Measurements from ENCODE around the gene RNF212B. TPM values are rescaled to one million over a fixed set of nuclear protein-coding genes. Genes with fewer than 3 reads are reported as not detected.

RNF212B gene
- total RNA-seq, 1 donor from 2014 or later = not detected

DNA sequence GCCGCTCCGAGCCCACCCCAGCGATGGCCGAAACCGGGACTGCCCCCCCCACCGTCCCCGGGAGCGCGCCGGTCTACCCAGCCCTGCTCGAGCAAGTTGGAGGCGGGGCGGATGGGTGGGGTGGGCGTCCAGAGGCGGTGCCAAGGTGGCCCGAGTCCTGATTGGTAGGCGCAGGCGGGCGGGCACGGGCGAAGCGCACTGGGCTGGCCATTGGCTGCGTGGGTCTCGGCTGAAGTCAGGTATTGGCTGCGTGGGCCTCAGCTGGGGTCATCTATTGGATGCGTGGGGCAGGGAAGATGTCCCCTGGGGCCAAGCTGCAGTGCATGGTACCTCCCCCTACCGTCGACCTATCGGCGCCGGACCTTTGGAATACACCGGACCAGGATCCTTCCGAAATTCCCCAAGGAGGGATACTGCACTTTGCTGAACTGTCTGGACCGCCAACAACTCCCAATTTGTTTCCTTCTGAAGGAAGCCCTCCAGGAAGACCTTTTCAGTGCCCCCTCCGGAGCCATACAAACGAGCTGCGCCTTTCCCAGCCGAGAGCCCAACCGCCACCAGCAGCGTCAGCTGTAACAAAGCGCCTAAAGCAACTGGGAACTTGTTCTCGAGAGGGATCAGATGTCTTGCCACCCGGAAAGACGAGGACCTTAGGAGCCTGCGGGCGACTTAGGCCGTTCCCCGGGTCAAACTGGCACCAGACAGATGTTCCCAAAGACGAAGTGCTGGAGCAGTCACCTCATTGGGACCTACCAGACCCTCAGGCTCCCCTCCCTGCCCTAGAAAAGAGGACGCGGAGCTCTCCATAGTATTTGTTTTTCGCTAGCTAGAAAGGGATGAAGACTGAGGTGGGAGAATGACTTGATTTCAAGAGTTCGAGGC is 48.5 kb downstream of the RNF212B start, which contains the start of gene HOMEZ:
HOMEZ (minus strand) TSS at position 113 of the 882 bp plus-strand sequence. CDS start 180 bp downstream, outside the sequence.
- peak; percentile 100 for DNase-seq
- intact Hi-C loops (cut with DNase I) = no loop called here
- ATAC-seq (ENCODE audit: poor library complexity) = peak; percentile 98

DNA sequence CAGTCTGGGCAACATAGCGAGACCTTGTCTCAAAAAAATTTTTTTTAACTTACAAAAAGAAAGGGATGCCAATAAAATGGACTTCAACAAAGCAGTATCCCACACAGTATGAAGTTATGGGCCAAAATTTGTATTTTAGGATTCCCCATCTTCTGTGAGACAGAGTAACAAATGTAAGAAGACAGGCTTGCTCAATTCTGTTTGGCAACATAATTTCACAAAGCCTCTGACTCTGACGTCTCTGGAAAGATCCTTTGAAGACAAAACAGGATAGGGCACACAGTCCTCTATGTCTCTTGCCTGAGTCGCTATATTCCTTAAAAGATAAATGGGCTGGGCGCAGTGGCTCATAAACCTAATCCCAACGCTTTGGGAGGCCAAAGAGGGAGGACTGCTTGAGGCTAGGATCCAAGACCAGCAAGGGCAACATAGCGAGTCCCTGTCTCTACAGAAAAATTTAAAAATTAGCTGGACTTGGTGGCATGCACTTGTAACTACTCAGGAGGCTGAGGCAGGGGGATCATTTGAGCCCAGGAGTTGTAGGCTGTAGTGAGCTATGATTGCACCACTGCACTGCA is 49.3 kb downstream of the RNF212B start:
- intact Hi-C loops (cut with DNase I) = no loop called here
- ATAC-seq (ENCODE audit: poor library complexity) (no peak), DNase-seq (no peak)

DNA sequence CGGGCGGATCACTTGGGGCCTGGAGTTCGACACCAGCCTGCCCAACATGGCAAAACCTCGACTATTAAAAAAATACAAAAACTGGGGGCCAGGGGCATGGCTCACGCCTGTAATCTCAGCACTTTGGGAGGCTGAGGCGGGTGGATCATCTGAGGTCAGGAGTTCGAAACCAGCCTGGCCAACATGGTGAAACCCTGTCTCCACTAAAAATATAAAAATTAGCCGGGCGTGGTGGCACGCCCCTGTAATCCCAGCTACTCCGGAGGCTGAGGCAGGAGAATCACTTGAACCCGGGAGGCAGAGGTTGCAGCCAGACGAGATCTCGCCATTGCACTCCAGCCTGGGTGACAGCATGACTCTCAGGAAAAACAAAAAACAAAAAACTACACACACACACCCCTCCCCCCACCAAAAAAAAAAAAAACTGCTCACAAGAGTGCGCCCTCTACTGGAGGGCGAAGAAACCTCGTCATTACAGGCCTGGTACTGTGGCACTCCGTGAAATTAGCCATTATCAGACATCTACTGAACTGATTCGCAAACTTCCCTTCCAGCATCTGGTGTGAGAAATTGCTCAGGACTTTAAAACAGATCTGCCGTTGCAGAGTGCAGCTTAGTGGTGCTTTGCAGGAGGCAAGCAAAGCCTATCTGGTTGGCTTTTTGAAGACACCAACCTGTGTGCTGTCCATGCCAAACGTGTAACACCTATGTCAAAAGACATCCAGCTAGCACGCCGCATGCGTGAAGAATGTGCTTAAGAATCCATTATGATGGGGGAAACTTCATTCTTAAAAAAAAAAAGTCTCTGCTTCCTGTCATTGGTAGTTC is 57.2 kb downstream of the RNF212B start:
- ATAC-seq (ENCODE audit: poor library complexity) (peak; percentile 72), DNase-seq (peak; percentile 50)
- intact Hi-C loops (cut with DNase I) = no loop called here

DNA sequence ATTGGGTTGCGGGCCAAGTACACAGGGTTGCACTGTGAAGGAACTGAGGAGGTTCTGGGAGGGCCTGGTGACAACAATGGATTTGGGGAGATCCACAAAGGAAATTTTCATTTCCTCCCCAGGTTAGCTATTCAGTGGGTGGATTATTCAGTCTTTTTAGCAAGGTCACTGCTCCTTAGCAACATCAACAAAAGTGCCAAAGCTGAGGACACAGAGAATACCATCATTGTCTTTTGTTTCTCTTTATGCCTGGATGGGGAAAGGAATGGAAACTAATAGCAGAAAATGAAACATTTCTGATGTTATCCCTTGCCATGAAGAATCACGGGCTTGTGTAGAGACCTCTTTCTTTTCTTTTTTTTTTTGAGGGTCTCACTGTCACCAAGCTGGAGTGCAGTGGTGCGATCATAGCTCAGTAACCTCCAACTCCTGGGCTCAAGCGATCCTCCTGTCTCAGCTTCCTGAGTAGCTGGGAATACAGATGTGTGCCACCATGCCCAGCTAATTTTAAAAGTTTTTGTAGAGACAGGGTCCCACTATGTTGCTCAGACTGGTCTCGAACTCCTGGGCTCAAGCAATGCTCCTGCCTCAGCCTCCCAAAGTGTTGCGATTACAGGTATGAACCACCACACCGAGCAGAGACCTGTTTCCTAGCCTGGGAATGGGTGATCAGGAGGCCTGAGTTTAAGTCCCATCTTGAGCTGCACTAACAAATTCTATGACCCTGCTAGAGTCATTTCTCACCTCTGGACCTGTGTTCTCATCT is 58.5 kb downstream of the RNF212B start:
- intact Hi-C loops (cut with DNase I) = loop anchor here (2.0 kb wide), 1 partner anchor 31 kb away; no protein-coding TSS in a partner anchor
- no peak for ATAC-seq (ENCODE audit: poor library complexity)
- DNase-seq = no peak

DNA sequence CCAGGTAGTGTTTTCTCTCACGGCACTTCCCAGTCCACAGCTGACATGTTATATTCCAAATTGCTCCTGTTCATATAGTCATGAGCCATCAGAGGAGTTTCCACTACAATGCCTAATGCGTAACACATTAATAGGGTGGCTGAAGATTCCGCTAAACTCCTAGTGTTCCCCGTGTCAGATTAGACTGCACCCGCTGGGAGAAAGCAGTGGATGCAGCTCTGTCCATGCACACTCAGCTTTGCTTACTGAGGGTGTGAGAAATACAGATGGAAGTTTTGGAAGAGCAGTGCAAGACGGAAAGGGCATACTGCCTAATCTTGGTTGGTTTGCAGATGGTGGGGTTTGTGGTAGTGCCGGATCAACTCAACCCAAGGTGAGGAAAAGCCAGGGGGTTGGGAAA is 59.4 kb downstream of the RNF212B start:
- ATAC-seq (ENCODE audit: poor library complexity) (no peak), DNase-seq (no peak)
- intact Hi-C loops (cut with DNase I) = loop anchor here (2.0 kb wide), 1 partner anchor 32 kb away; no protein-coding TSS in a partner anchor

DNA sequence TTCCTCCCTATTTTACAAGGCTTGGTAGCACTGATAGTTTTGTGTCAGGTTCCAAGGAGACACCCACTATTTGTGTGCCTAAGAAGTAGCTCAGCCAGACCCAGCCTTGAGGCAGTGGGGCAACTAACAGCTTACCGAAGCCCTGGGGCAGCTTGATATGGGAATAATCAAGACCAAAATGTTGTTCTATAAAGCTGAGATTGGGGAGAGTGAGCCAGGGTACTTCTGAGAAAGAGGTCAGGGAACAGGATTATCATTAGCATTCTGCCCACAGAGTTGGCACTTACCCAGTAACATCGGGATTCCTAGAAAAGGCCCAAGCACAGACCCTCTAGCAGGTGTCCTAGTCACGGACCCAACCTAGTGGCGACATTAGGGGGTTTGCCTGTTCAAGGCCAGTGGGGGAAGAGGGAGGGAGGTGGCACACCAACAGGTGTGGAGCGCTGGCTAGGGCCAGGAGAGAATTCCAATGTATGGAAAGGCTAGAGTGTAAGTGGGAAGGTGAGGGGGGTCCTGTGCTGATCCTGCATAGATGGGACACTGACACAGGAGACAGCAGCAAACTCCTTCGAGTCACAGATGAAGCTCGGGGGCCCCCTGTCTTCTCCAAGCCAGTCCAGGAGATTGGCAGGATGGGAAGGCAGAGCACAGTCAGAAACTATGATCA is 60.0 kb downstream of the RNF212B start:
- intact Hi-C loops (cut with DNase I) = loop anchor here (2.0 kb wide), 1 partner anchor 33 kb away; no protein-coding TSS in a partner anchor
- ATAC-seq (ENCODE audit: poor library complexity) (no peak), DNase-seq (no peak)

DNA sequence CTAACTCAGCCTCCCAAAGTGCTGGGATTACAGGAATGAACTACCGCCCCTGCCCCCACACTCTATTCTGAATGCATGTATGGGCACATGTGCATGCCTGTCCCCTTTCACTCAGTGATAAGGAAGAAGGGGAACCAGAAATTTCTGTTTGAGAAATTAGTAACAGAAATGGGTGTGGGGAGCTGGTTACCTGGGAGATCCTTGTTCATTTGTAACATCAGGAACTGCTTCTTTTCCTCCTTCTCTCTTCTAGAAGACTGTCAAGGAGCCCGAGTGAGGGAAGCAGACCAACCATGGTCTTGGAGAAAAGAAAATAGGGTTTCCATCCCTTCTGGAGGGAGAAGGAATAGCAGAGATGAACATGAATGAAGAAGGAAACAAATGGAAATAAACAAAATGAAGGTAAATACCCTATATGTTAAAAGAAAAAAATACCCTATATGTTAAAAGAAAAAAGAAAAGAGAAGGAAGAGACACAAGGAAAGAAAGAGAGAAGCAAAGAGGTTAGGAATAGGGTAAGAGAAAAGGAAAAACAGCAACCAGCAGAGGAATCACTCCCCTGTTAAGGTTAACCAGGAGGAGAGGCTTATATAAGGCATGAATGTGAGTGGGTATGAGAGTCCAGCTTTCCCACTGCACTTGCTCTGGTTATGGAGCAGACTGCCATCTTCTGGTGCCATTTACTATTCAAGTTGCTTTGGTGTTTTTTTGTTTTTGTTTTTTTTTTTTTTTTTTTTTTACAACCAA is 61.6 kb downstream of the RNF212B start:
- intact Hi-C loops (cut with DNase I) = no loop called here
- ATAC-seq (ENCODE audit: poor library complexity) (no peak), DNase-seq (no peak)

DNA sequence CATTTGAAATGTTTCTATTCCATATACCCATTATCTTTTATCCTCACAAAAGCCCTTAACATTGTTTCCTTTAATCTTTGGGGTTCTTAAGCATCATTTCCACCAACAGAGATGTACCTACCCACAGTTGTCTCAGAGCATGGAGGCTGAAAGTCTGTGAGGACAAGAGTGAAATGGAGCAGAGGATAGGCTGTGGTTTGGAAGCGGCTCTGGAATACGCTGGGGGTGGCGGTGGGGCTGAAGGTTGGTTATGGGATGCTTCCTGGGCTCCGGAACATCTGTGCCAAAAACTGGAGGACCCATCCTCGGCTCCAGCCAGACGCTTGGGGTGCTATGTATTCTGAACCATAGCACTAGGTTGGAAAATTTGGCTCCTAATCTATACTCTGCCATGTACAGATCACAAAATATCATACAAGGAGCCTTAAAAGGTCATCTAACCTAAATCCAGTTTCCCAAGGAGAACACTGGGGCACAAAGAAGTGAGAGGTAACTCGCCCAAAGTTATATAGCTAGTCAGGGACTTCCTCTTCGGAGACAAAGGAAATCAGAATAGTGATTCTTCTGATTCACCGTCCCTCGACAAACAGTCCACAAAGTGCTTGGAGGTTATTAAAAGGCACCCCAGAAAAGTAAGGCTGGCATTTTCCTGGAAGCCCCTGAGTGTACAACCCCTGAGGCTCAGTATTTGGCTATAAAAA is 62.4 kb downstream of the RNF212B start:
- intact Hi-C loops (cut with DNase I) = no loop called here
- no peak for DNase-seq
- no peak for ATAC-seq (ENCODE audit: poor library complexity)

DNA sequence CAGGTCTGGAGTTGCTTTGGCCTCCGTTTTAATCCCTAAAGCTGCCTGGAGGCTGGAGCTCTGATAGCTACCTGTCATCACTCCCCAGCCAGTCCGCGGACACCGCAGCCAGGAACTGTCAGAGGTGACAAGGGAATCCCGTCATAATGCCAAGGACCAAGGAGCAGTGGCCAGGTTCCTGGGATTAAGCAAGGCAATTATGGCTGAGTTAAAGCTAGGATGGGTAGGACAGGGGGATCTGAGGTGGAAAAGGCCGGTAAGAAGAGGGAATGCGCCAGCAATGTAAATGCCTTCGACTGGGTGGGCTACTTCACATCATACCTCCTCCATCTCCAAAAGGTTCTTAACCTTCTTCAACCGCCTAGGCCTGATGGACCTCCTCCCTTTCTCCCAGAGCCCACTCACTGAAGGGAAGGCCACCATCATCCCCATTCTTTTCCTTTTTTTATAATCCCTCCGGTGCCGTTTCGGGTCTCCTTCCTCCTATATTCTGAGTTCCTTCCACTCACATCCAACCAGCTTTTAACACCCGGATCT is 63.0 kb downstream of the RNF212B start:
- ATAC-seq (ENCODE audit: poor library complexity) (peak; percentile 54), DNase-seq (peak; percentile 79)
- intact Hi-C loops (cut with DNase I) = no loop called here

DNA sequence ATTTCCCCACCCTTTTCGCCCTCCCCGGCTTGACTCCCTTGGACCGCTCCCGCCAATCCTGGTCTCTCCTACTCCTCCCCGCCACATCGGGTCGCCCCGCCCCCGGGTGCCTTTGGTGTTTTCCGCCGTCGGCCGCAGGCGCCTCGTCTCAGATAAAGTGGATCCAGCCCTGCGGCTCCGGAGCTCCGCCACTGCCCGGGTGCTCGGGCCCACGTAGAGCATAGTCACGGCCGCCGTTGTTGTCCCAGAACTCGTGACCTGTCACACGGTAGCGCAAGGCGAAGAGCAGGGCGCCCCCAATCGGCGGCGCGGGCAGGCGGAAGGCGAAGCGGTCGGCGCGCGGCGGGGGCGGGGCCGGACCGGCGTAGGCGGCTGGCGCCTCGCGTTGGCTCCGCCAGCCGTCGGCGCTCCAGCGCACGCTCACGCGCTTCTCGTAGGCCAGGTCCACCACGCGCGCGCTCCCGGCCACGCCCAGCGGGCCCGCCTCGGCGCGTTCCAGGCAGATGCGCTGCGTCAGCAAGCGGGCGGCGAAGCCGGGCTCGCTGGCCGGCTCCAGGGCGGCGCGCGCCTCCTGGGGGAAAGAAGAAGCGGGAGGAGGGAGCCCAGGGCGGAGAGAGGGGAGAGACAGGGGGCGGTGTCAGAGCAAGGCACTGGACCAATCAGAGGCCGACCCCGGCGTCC is 63.7 kb downstream of the RNF212B start:
- intact Hi-C loops (cut with DNase I) = no loop called here
- ATAC-seq (ENCODE audit: poor library complexity) (peak; percentile 85), DNase-seq (peak; percentile 99)

DNA sequence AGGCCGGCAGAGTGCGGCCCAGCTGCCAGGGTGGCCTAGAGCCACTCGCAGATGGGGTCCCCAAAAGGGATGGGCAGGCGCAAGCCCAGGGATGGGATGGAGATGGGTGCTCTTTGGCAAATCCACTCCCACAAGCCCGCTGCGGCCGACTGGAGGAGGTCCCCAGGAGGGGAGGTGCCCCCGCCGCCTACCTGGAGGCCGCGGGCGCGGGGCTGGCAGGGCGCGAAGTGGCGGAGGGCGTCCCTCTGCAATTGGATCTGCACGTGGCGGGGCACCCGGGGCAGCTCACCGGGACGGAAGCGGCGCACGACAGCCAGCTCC is 64.2 kb downstream of the RNF212B start:
- intact Hi-C loops (cut with DNase I) = no loop called here
- peak; percentile 9 for ATAC-seq (ENCODE audit: poor library complexity)
- no peak for DNase-seq

DNA sequence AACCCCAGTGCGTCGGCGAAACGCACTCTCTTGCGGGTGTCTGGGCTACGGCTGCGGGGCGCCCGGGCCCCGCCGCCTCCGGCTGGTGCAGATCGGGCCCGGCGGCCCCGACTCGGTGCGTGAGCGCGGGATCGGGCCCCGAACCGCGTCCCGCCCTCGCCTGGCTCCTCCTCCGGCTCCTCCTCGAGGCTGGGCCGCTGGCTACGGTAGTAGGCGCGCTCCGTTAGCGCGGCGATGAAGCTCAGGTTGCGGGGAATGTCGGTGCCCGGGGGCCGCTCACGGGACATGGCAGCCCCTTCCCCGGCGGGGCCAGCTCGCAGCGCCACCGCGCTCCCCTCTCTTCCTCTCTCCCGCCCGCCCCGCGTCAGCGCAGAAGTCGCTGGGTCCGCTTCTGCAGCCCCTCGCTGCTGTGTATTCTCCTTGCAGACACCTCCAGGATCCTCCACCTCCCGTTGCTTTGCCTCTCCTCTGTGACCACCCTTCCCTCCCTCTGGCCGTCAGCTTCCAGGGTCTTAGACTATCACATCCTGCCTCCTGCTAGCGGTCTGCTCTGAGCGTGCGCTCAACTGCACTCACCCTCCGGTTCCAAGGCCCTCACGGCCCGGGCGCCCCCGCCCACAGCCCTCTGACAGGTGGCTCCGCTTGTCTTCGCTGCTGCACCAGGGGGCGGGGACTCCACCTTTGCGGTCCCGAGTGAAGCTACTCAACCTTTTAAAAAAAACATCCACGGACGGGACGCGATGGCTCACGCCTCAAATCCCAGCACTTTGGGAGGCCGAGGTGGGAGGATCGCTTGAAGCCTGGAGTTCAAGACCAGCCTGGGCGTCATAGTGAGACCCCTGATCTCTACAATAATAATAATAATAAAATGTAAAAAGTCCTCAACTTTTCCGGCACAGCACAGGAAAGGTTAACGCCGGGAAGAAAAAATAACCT is 64.8 kb downstream of the RNF212B start, which contains the start of gene PPP1R3E:
PPP1R3E (minus strand) TSS at position 570 of the 936 bp plus-strand sequence; CDS start at position 287, 283 bp downstream.
- DNase-seq (peak; percentile 84), ATAC-seq (ENCODE audit: poor library complexity) (peak; percentile 50)
- intact Hi-C loops (cut with DNase I) = no loop called here

DNA sequence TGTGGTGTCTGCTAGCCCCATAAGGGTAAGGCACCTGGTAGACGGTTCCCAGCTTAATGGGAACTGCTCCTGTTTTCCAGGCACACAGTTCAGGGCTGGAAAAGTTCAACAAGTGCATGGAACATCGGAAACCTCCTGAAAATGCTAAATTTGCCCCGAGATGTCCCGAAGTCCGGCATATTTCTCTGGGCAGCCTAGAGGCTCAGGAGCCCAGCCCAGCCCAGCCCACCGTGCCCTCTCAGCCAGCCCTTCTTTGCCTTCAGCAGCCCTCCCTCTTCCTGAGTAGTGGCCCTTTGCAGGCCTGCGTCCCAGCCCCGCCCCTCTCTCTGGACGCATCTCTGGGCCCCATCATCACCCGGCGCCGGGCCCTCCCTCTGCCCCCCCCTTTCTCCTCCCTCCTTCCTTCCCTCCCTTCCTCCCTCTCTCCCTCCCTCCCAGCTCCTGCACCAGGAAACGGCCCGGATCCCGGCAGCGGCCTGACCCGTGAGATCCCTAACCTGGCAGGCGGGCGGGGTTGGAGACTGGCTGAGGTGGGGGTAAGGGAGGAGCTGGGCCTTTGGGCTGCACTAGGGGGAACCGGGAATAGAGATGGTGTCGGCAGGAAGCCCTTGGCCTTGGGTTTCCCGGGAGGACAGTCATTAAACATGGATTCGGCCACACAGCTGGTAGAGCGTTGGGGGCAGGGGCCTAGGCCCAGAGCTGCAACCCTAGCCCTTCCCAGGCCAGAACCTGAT is 68.8 kb downstream of the RNF212B start, which contains the start of gene BCL2L2:
BCL2L2 (plus strand) TSS at position 422 of the 734 bp plus-strand sequence. CDS start 935 bp downstream, outside the sequence.
- intact Hi-C loops (cut with DNase I) = no loop called here
- ATAC-seq (ENCODE audit: poor library complexity) (peak; percentile 70), DNase-seq (peak; percentile 96)

DNA sequence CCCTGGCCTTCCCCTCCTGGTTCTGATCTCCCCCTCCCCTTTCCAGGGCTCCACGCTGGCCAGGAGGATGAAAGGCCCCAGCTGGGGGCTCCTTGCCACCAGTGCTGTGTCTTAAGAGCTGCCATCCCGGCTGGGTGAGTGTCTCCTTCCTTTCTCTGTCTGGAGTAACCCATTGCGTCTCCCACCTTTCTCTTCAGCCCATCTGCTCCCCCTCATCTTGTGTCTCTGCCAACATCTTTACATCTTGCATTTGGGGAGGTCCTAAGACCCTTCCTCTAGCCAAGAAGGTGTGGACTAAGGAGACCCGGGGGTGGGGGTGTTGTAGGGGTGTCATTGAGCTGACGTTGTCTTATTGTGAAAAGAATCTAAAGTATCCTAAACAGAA is 69.4 kb downstream of the RNF212B start:
- intact Hi-C loops (cut with DNase I) = no loop called here
- DNase-seq (no peak), ATAC-seq (ENCODE audit: poor library complexity) (no peak)
